Ascending aorta (tissue), 2 donors: ENCODE results near the gene MEA1. TPM values are rescaled to one million over a fixed set of nuclear protein-coding genes. Genes with fewer than 3 reads are reported as not detected.

Source experiments
- DNase-seq, 2 donors: peaks; one replicate each; pipeline ENCODE4 v3.0.0-alpha.2; 2019; ENCODE audit warnings: low spot score in 2 of 2
- H3K27ac ChIP-seq, 2 donors: fragments of 200-600 bp; sonication (generic); one replicate each; pipeline ENCODE4 v1.5.1; 2016 to 2017; ENCODE audit warnings: mild to moderate bottlenecking in 1 of 2
- H3K27me3 ChIP-seq: fragments of 200-600 bp; sonication (generic); one replicate; pipeline ENCODE4 v1.5.1; 2017
- H3K36me3 ChIP-seq, 2 donors: fragments of 200-600 bp; sonication (generic); one replicate each; pipeline ENCODE4 v1.5.1; 2016
- H3K4me1 ChIP-seq, 2 donors: fragments of 200-600 bp; sonication (generic); one replicate each; pipeline ENCODE4 v1.5.1; 2016 to 2017; ENCODE audit warnings: mild to moderate bottlenecking in 1 of 2
- H3K4me3 ChIP-seq, 2 donors: fragments of 200-600 bp; sonication (generic); one replicate each; pipeline ENCODE4 v1.5.1; 2016 to 2017; ENCODE audit warnings: mild to moderate bottlenecking in 1 of 2
- H3K9me3 ChIP-seq, 2 donors: fragments of 200-600 bp; sonication (generic); one replicate each; pipeline ENCODE4 v1.5.1; 2016
- intact Hi-C: fragments of 100-400 bp; cut with DNase I; formaldehyde crosslinking; loops from one replicate; pipeline ENCODE4 v1.15.1; 2023
- total RNA-seq: library from RNA; depleted of rRNA; stranded (reverse); fragments of >200 nt; gene quantifications from one replicate; pipeline ENCODE4 v1.1.0, GENCODE V29; 2016
- TF ChIP-seq, protein P1 (sequence below), 3 experiments: fragments of 200-600 bp in 2 of 3; fragments of 450-650 bp in 1 of 3; sonication (generic) in 2 of 3; IDR thresholded peaks; one replicate each; pipeline ENCODE4 v1.5.1; 2016 to 2019; ENCODE audit warnings: antibody characterized with exemption in 3 of 3, mild to moderate bottlenecking in 1 of 3, moderate library complexity in 1 of 3

Gene MEA1
- total RNA-seq, 1 donor from 2014 or later = 61.1 TPM

DNA sequence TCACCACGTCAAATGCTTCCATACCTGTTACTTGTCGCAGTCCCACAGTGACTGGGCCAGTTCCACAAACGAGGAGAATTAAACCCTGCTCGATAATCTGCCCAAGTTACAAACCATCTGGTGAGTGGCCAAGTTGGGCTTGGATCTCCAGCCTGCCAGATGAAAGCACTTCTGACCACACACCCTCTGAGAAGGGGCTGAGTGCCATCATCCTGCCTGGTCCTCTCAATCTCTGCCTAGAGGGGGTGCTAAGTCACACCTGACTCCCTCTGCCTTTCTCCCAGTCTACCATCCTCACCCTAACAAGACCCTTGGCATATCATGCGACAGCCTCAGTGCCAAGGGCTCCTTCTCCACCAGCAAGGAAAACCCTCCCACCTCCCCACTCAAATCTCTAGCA lies 23.5 kb upstream of the MEA1 start:
- no peak for DNase-seq
- Histone ChIP-seq H3K27ac (no peak overlapping the region), H3K4me1 (no peaks in the 10 kb centered on the region), H3K4me3 (no peak overlapping the region), H3K9me3 (no peaks in the 10 kb centered on the region), H3K36me3 (peaks cover 37 to 60% of the 10 kb centered on the region in 2 donors), H3K27me3 (no peaks in the 10 kb centered on the region)
- intact Hi-C loops = no loop called here
- TF ChIP-seq, protein P1, sequence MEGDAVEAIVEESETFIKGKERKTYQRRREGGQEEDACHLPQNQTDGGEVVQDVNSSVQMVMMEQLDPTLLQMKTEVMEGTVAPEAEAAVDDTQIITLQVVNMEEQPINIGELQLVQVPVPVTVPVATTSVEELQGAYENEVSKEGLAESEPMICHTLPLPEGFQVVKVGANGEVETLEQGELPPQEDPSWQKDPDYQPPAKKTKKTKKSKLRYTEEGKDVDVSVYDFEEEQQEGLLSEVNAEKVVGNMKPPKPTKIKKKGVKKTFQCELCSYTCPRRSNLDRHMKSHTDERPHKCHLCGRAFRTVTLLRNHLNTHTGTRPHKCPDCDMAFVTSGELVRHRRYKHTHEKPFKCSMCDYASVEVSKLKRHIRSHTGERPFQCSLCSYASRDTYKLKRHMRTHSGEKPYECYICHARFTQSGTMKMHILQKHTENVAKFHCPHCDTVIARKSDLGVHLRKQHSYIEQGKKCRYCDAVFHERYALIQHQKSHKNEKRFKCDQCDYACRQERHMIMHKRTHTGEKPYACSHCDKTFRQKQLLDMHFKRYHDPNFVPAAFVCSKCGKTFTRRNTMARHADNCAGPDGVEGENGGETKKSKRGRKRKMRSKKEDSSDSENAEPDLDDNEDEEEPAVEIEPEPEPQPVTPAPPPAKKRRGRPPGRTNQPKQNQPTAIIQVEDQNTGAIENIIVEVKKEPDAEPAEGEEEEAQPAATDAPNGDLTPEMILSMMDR (IDR thresholded peaks at IDR 0.05) = no peak

GRCh38 chr6:43036712-43037111 lies 23.0 kb upstream of the MEA1 start:
- no peaks in the 10 kb centered on the region for H3K9me3 ChIP-seq
- intact Hi-C loops = no loop called here
- H3K27me3 ChIP-seq = no peaks in the 10 kb centered on the region
- no peak overlapping the region for H3K4me3 ChIP-seq
- TF ChIP-seq, protein P1 (IDR thresholded peaks at IDR 0.05) = no peak
- H3K36me3 ChIP-seq = peaks cover 37 to 63% of the 10 kb centered on the region in 2 donors
- DNase-seq = no peak
- H3K4me1 ChIP-seq = no peaks in the 10 kb centered on the region
- H3K27ac ChIP-seq = no peak overlapping the region

DNA sequence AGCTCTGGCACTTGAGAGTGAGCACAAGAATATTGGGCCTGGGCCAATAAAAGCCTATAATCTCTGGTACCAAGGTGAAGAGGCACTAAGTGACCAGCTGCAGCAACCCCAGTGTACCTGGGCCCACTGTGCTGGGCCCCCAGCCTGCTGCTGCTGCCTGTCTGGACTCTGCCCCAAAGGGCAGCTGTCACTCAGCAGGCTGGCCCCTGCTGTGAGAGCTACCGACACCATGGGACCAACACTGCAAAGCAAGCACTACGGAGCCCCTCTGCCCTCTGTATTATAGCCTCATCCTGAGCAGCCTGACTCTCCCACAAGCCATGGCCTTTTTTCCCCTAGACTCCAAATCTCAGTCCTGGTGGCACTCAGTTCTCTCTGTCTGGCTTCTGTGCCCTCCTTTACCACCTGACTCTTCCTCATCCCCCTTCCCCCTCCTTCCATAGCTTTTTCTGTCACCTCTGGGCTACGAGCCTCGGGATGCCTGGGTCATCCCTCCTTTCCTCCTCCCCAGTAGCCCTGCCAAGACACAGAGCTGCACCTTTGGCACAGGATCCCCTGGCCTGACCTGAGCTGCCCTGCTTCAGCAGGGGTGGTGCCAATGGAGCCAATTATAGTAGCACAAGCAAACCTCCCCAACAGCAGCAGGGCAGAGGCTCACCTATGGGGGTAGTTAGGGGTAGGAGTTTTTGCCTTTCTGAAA lies 21.9 kb upstream of the MEA1 start:
- no peak overlapping the region for H3K27ac ChIP-seq

GRCh38 chr6:43034190-43034525 lies 20.4 kb upstream of the MEA1 start:
- no peak for DNase-seq
- Histone ChIP-seq H3K27ac (no peak overlapping the region), H3K27me3 (no peaks in the 10 kb centered on the region), H3K9me3 (no peaks in the 10 kb centered on the region), H3K36me3 (peaks cover 55 to 67% of the 10 kb centered on the region in 2 donors), H3K4me1 (no peaks in the 10 kb centered on the region), H3K4me3 (no peak overlapping the region)
- intact Hi-C loops = no loop called here
- TF ChIP-seq, protein P1 (IDR thresholded peaks at IDR 0.05) = no peak

More for the DNA sequence above, 21.9 kb upstream of the MEA1 start:
- no peak for DNase-seq
- intact Hi-C loops = no loop called here
- Histone ChIP-seq H3K4me1 (no peaks in the 10 kb centered on the region), H3K36me3 (peaks cover 44 to 62% of the 10 kb centered on the region in 2 donors), H3K27me3 (no peaks in the 10 kb centered on the region), H3K4me3 (no peak overlapping the region), H3K9me3 (no peaks in the 10 kb centered on the region)
- TF ChIP-seq, protein P1 (IDR thresholded peaks at IDR 0.05) = no peak

DNA sequence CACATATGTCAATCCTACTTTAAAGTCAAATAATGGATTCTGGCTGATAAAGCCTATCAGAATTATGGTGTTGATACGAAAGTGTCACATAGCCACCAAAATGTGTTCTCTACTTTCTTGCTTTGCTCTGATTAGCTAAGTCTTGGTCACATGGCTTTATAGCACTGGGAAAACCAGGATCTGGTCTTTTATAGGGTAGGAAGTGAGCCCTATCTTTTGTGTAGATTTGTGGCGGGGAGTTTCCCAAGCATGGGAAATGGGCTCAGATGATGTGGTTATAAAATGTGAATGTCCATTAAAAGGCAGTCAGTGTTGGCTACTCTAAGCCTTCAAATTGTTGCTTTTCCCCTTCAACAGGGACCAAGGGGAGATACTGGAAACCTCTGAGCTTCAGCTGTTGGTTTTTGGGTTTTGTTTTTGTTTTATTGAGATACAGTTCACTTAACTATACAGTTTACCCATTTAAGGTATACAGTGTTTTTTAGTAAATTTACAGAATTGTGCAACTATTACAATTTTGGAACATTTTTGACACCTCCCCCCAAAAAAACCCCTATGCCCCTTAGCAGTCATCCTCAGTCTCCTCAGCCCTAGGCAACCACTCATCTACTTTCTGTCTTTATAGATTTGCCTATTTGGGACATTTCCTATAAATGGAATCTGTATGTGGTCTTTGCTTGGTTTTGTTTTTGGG lies 19.9 kb upstream of the MEA1 start:
- no peak for DNase-seq
- Histone ChIP-seq H3K27ac (no peak overlapping the region), H3K36me3 (peaks cover 60 to 67% of the 10 kb centered on the region in 2 donors), H3K9me3 (no peaks in the 10 kb centered on the region), H3K4me3 (no peak overlapping the region), H3K4me1 (no peaks in the 10 kb centered on the region), H3K27me3 (no peaks in the 10 kb centered on the region)
- TF ChIP-seq, protein P1 (IDR thresholded peaks at IDR 0.05) = no peak
- intact Hi-C loops = no loop called here
